Esophagus mucosa (tissue), 1 donor: ENCODE data around the gene HBQ1. TPM values are rescaled to one million over a fixed set of nuclear protein-coding genes. Genes with fewer than 3 reads are reported as not detected.
"Not testable (repeated sequence)": the region's sequence is repeated elsewhere in the genome, so short reads cannot be mapped to it uniquely, and the experiment has no call there.

Experiments
- ATAC-seq: fragments of 200-7000 bp; cut with Tn5 transposase; one replicate; pipeline ENCODE4 v1.9.1; 2020
- total RNA-seq: library from RNA; stranded (reverse); gene quantifications from one replicate; pipeline ENCODE4 v1.2.4, GENCODE V29; 2023
- donor health status: DM: yes; HTN: yes; CAD: no.

HBQ1 gene
- total RNA-seq, 1 donor from 2014 or later: not detected

- ATAC-seq: not testable (repeated sequence)
These were observed 31.4 kb downstream of the HBQ1 start for GRCh38 chr16:211631-212180.

DNA sequence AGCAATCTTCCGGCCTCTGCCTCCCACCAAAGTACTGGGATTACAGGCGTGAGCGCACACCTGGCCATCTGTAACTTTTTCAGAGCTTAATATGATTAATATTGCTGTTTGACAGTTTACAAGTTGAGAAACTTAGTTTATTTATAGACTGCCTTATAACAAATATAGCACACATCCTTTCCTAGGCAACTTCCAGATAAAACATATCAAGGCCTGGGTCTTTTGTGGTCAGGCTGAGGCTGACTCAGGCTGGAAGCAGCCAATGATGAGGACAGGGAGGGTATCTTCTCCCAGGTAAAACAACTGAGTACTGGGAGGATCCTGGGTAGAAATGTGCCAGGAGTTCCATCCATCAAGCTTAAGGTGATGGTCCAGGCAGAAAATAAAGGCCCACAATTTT, 32.7 kb downstream of the HBQ1 start:
- ATAC-seq: no peak

DNA sequence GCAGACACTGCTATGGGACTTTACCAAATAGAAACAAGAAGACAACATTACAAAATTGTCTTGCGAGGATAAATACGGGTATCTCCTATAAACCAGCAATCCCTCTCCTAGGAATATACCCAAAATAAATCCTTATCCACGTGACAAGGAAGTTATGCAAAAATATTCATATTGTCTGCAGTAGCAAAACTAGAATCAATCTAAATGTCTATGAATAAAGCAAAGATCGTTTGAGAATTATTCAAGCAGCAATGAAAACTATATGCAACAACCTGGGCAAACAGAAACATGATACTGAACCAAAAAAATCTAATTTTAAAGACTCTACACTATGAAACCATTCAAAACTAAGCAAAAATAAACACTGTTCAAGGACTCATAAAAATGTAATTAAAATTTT, 39.8 kb downstream of the HBQ1 start:
- no peak for ATAC-seq

GRCh38 chr16:228151-228851, 48.0 kb downstream of the HBQ1 start:
- peak; percentile 53 for ATAC-seq

- ATAC-seq: peak; percentile 87
These were observed 48.8 kb downstream of the HBQ1 start, which contains the start of gene LUC7L for GRCh38 chr16:228852-229730. TSS of gene LUC7L (minus strand) at chr16:229449. CDS start at chr16:229339, 110 bp downstream.

DNA sequence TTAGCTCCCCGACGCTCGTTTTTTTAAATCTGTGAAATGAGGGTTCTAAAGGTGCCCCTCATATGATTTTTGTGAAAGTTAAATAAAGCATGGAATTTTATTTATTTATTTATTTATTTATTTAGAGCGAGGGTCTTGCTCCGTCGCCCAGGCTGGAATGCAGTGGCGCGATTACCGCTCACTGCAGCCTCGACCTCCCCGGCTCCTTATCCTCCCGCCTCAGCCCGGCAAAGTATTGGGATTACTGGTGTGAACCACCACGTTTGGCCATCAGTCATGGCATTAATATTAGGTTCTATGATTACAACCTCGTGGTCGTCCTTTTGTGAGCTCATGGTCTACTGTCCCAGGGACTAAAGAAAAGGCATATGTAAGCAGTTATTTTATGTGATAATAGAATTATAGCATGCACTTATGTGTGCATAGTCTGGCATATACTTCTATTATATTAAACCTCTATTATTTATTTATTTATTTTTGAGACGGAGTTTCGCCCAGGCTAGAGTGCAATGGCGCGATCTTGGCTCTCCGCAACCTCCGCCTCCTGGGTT, 49.5 kb downstream of the HBQ1 start:
- ATAC-seq: no peak

DNA sequence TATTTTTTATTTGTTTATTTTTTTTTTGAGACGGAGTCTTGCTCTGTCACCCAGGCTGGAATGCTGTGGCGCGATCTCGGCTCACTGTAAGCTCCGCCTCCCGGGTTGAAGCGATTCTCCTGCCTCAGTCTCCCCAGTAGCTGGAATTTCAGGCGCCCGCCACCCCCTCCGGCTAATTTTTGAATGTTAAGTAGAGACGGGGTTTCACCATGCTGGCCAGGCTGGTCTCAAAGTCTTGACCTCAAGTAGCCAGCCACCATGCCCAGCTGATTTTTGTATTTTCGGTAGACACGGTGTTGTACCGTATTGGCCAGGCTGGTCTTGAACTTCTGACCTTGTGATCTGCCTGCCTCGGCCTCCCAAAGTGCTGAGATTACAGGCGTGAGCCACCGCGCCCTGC, 50.1 kb downstream of the HBQ1 start:
- not testable (repeated sequence) for ATAC-seq

Other genes starting within 250 kb of the HBQ1 start
- gene POLR3K, start 126.9 kb upstream of the HBQ1 start, total RNA-seq: 9.5 TPM
- gene SNRNP25, start 126.6 kb upstream of the HBQ1 start, total RNA-seq: 18.8 TPM
- 21.8 TPM for gene RHBDF1, start 107.8 kb upstream of the HBQ1 start, total RNA-seq
- gene MPG, start 102.2 kb upstream of the HBQ1 start, total RNA-seq: 46.5 TPM
- gene NPRL3, start 41.8 kb upstream of the HBQ1 start, total RNA-seq: 20.5 TPM
- not detected for gene HBZ, start 27.8 kb upstream of the HBQ1 start, total RNA-seq
- not detected for gene HBM, start 14.5 kb upstream of the HBQ1 start, total RNA-seq
- 8.2 TPM for gene HBA2, start 7.6 kb upstream of the HBQ1 start, total RNA-seq
- 7.9 TPM for gene HBA1, start 3.8 kb upstream of the HBQ1 start, total RNA-seq
- 23.3 TPM for gene LUC7L, start 49.0 kb downstream of the HBQ1 start, total RNA-seq
- gene FAM234A, start 54.4 kb downstream of the HBQ1 start, total RNA-seq: 56.4 TPM
- 0.92 TPM for gene RGS11, start 95.5 kb downstream of the HBQ1 start, total RNA-seq
- gene ARHGDIG, start 100.1 kb downstream of the HBQ1 start, total RNA-seq: not detected
- gene PDIA2, start 102.7 kb downstream of the HBQ1 start, total RNA-seq: not detected
- 15.3 TPM for gene AXIN1, start 172.3 kb downstream of the HBQ1 start, total RNA-seq
- gene MRPL28, start 190.1 kb downstream of the HBQ1 start, total RNA-seq: 50.8 TPM
- 14.5 TPM for gene PGAP6, start 201.5 kb downstream of the HBQ1 start, total RNA-seq
- 25.3 TPM for gene NME4, start 216.7 kb downstream of the HBQ1 start, total RNA-seq
- gene DECR2, start 221.4 kb downstream of the HBQ1 start, total RNA-seq: 8.4 TPM
- gene RAB11FIP3, start 245.2 kb downstream of the HBQ1 start, total RNA-seq: 6.3 TPM